ENCODE results near the gene ZIC4.

GRCh38 chr3:147389717-147390116 lies 16.6 kb downstream of the ZIC4 start:
- TF ChIP-seq SRF (IDR thresholded peaks at IDR 0.05; ENCODE audit: low read depth, low read length) (no peak), TCF12 (IDR thresholded peaks at IDR 0.05; ENCODE audit: low read depth, low read length) (no peak), CTCF (IDR thresholded peaks at IDR 0.05; ENCODE audit: control extremely low read depth in 1 of 3, insufficient read depth in 1 of 3, low read depth in 1 of 3, low read length in 3 of 3) (no peak), JUN (IDR thresholded peaks at IDR 0.05; ENCODE audit: low read depth, low read length) (0 out of 2 replicates have a peak, but pooled peaks have one; percentile 30), POLR2A (IDR thresholded peaks at IDR 0.05; ENCODE audit: control extremely low read depth in 1 of 2, low read depth in 2 of 2, low read length in 2 of 2) (no peak), TBP (IDR thresholded peaks at IDR 0.05; ENCODE audit: low read depth, low read length) (no peak)

Data from H1 (cell line).